ENCODE data around the gene ANKHD1.

DNA sequence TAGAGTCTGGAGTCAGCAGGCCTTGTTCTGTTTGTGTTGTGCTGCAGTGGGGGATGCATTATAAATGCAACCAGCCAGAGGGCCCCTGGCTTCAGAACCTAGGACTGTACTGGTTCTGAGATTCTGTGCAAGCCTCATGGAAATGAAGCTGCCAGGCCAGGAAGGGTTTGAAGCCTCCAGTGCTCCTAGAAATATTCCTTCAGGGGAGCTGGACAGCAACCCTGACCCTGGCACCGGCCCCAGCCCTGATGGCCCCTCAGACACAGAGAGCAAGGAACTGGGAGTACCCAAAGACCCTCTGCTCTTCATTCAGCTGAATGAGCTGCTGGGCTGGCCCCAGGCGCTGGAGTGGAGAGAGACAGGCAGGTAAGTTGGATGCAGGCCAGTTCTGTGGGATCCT is 41.5 kb upstream of the ANKHD1 start, which contains the start of gene SLC4A9:
- TF ChIP-seq, protein P1, sequence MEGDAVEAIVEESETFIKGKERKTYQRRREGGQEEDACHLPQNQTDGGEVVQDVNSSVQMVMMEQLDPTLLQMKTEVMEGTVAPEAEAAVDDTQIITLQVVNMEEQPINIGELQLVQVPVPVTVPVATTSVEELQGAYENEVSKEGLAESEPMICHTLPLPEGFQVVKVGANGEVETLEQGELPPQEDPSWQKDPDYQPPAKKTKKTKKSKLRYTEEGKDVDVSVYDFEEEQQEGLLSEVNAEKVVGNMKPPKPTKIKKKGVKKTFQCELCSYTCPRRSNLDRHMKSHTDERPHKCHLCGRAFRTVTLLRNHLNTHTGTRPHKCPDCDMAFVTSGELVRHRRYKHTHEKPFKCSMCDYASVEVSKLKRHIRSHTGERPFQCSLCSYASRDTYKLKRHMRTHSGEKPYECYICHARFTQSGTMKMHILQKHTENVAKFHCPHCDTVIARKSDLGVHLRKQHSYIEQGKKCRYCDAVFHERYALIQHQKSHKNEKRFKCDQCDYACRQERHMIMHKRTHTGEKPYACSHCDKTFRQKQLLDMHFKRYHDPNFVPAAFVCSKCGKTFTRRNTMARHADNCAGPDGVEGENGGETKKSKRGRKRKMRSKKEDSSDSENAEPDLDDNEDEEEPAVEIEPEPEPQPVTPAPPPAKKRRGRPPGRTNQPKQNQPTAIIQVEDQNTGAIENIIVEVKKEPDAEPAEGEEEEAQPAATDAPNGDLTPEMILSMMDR (IDR thresholded peaks at IDR 0.05), result no peak
- TF ChIP-seq POLR2A (IDR thresholded peaks at IDR 0.05), result no peak

Measured in heart left ventricle (tissue), 13 donors.